ENCODE results near the gene ATP13A3. TPM values are rescaled to one million over a fixed set of nuclear protein-coding genes. Genes with fewer than 3 reads are reported as not detected.

ATP13A3 gene
- total RNA-seq, 4 donors from 2014 or later, result 84.6 to 106 (median 101) TPM

- TF ChIP-seq CTCF (IDR thresholded peaks at IDR 0.05), result no peak
- TF ChIP-seq POLR2A (IDR thresholded peaks at IDR 0.05), result no peak
- TF ChIP-seq EP300 (IDR thresholded peaks at IDR 0.05), result no peak
- no peak for DNase-seq (ENCODE audit: low spot score in 2 of 2)
- Histone ChIP-seq H3K9me3 (no peaks in the 10 kb centered on the region), H3K4me1 (peaks cover 0 to 28% (median 4%) of the 10 kb centered on the region in 4 donors), H3K36me3 (no peaks in the 10 kb centered on the region), H3K27me3 (no peaks in the 10 kb centered on the region), H3K4me3 (no peak overlapping the region), H3K27ac (no peak overlapping the region)
- 82 to 87% methylated on average over 8 to 12 of the region's 12 CpGs for WGBS, 2 donors
These were observed 120.8 kb downstream of the ATP13A3 start for GRCh38 chr3:194365978-194366490.

- TF ChIP-seq CTCF (IDR thresholded peaks at IDR 0.05) (no peak), POLR2A (IDR thresholded peaks at IDR 0.05) (no peak), EP300 (IDR thresholded peaks at IDR 0.05) (no peak)
- no peak for DNase-seq (ENCODE audit: low spot score in 2 of 2)
- Histone ChIP-seq H3K9me3 (no peaks in the 10 kb centered on the region), H3K36me3 (no peaks in the 10 kb centered on the region), H3K27ac (no peak overlapping the region), H3K4me3 (no peak overlapping the region), H3K4me1 (peaks cover 0 to 26% (median 4%) of the 10 kb centered on the region in 4 donors), H3K27me3 (no peaks in the 10 kb centered on the region)
- 95 to 99% methylated on average over 6 of the region's 6 CpGs for WGBS, 2 donors
These were observed 121.3 kb downstream of the ATP13A3 start for GRCh38 chr3:194365526-194365925.

- H3K9me3 ChIP-seq, result no peaks in the 10 kb centered on the region
- no peaks in the 10 kb centered on the region for H3K36me3 ChIP-seq
- peaks cover 0 to 19% (median 4%) of the 10 kb centered on the region in 4 donors for H3K4me1 ChIP-seq
- TF ChIP-seq CTCF (IDR thresholded peaks at IDR 0.05), result no peak
- no peak for TF ChIP-seq POLR2A (IDR thresholded peaks at IDR 0.05)
- TF ChIP-seq EP300 (IDR thresholded peaks at IDR 0.05), result no peak
- H3K27me3 ChIP-seq, result no peaks in the 10 kb centered on the region
- H3K27ac ChIP-seq, result no peak overlapping the region
- no peak for DNase-seq (ENCODE audit: low spot score in 2 of 2)
- no peak overlapping the region for H3K4me3 ChIP-seq
- 57 to 59% methylated on average over 19 to 20 of the region's 20 CpGs for whole genome bisulfite sequencing, 2 donors
These were observed 122.0 kb downstream of the ATP13A3 start for GRCh38 chr3:194364652-194365434.

- no peak for DNase-seq (ENCODE audit: low spot score in 2 of 2)
- H3K27me3 ChIP-seq, result no peaks in the 10 kb centered on the region
- H3K27ac ChIP-seq, result no peak overlapping the region
- no peaks in the 10 kb centered on the region for H3K36me3 ChIP-seq
- 79 to 84% methylated on average over 3 of the region's 3 CpGs for WGBS, 2 donors
- H3K4me3 ChIP-seq, result no peak overlapping the region
- no peaks in the 10 kb centered on the region for H3K9me3 ChIP-seq
- TF ChIP-seq POLR2A (IDR thresholded peaks at IDR 0.05), result no peak
- TF ChIP-seq CTCF (IDR thresholded peaks at IDR 0.05), result no peak
- TF ChIP-seq EP300 (IDR thresholded peaks at IDR 0.05), result no peak
- peaks cover 0 to 15% (median 4%) of the 10 kb centered on the region in 4 donors for H3K4me1 ChIP-seq
These were observed 122.5 kb downstream of the ATP13A3 start for GRCh38 chr3:194364314-194364651.

- H3K27me3 ChIP-seq, result no peaks in the 10 kb centered on the region
- H3K9me3 ChIP-seq, result no peaks in the 10 kb centered on the region
- WGBS, 2 donors, result 91 to 92% methylated on average over 18 of the region's 18 CpGs
- no peak overlapping the region for H3K4me3 ChIP-seq
- H3K36me3 ChIP-seq, result no peaks in the 10 kb centered on the region
- no peak for DNase-seq (ENCODE audit: low spot score in 2 of 2)
- no peak for TF ChIP-seq EP300 (IDR thresholded peaks at IDR 0.05)
- H3K4me1 ChIP-seq, result peaks cover 0 to 11% (median 4%) of the 10 kb centered on the region in 4 donors
- H3K27ac ChIP-seq, result no peak overlapping the region
These were observed 126.2 kb downstream of the ATP13A3 start for GRCh38 chr3:194360568-194360967.
